Upper lobe of left lung (tissue), 4 donors: ENCODE results near the gene ZNF423.

ENCODE experiments used
- CTCF ChIP-seq, 6 experiments: fragments of 450-650 bp in 4 of 6; fragments of 200-600 bp in 2 of 6; sonication (generic) in 2 of 6; IDR thresholded peaks; one replicate each; pipeline ENCODE4 v1.5.1; 2016 to 2019; ENCODE audit warnings: antibody characterized with exemption in 6 of 6
- POLR2A ChIP-seq, 4 donors: fragments of 450-650 bp; IDR thresholded peaks; one replicate each; pipeline ENCODE4 v1.5.1; 2016 to 2017; ENCODE audit warnings: antibody characterized with exemption in 4 of 4, mild to moderate bottlenecking in 2 of 4

- no peak for TF ChIP-seq CTCF (IDR thresholded peaks at IDR 0.05)
- no peak for TF ChIP-seq POLR2A (IDR thresholded peaks at IDR 0.05)
These were observed 313.5 kb downstream of the ZNF423 start for GRCh38 chr16:49542391-49542891.
